ENCODE measurements around the gene TRIM5.

Gene TRIM5

GRCh38 chr11:5643585-5643984 is 41.3 kb downstream of the TRIM5 start:
- no peaks in the 10 kb centered on the region for H3K27me3 ChIP-seq (ENCODE audit: insufficient read depth, poor library complexity, severe bottlenecking)

GRCh38 chr11:5639953-5640352 is 44.9 kb downstream of the TRIM5 start:
- Histone ChIP-seq H3K27me3 (ENCODE audit: insufficient read depth, poor library complexity, severe bottlenecking) (no peaks in the 10 kb centered on the region), H3K4me3 (replicated peaks; ENCODE audit: insufficient read depth, low read length) (no peak overlapping the region), H3K27ac (replicated peaks) (no peak overlapping the region)
- TF ChIP-seq CTCF (IDR thresholded peaks at IDR 0.05; ENCODE audit: insufficient read depth, low read length): no peak
- TF ChIP-seq SPI1 (IDR thresholded peaks at IDR 0.05; ENCODE audit: borderline replicate concordance, low read depth): no peak
- TF ChIP-seq GABPA (IDR thresholded peaks at IDR 0.05; ENCODE audit: low read depth): no peak
- TF ChIP-seq POLR2AphosphoS5 (IDR thresholded peaks at IDR 0.05; ENCODE audit: low read depth): no peak
- no peak for TF ChIP-seq REST (IDR thresholded peaks at IDR 0.05; ENCODE audit: insufficient replicate concordance, low read depth)
- DNase-seq (ENCODE audit: low read depth in 1 of 2, low spot score in 1 of 2): no peak

More at GRCh38 chr11:5643585-5643984, 41.3 kb downstream of the TRIM5 start:
- Histone ChIP-seq H3K27ac (replicated peaks) (no peak overlapping the region), H3K4me3 (replicated peaks; ENCODE audit: insufficient read depth, low read length) (no peak overlapping the region)
- TF ChIP-seq GABPA (IDR thresholded peaks at IDR 0.05; ENCODE audit: low read depth): no peak
- DNase-seq (ENCODE audit: low read depth in 1 of 2, low spot score in 1 of 2): no peak

- Histone ChIP-seq H3K4me3 (replicated peaks; ENCODE audit: insufficient read depth, low read length) (no peak overlapping the region), H3K27ac (replicated peaks) (no peak overlapping the region), H3K27me3 (ENCODE audit: insufficient read depth, poor library complexity, severe bottlenecking) (no peaks in the 10 kb centered on the region)
- DNase-seq (ENCODE audit: low read depth in 1 of 2, low spot score in 1 of 2): no peak
- TF ChIP-seq POLR2AphosphoS5 (IDR thresholded peaks at IDR 0.05; ENCODE audit: low read depth): no peak
- TF ChIP-seq GABPA (IDR thresholded peaks at IDR 0.05; ENCODE audit: low read depth): no peak
- no peak for TF ChIP-seq CTCF (IDR thresholded peaks at IDR 0.05; ENCODE audit: insufficient read depth, low read length)
- TF ChIP-seq SPI1 (IDR thresholded peaks at IDR 0.05; ENCODE audit: borderline replicate concordance, low read depth): no peak
- no peak for TF ChIP-seq REST (IDR thresholded peaks at IDR 0.05; ENCODE audit: insufficient replicate concordance, low read depth)
These were observed 52.8 kb downstream of the TRIM5 start for GRCh38 chr11:5631969-5632635.

- Histone ChIP-seq H3K27ac (replicated peaks) (no peak overlapping the region), H3K4me3 (replicated peaks; ENCODE audit: insufficient read depth, low read length) (no peak overlapping the region), H3K27me3 (ENCODE audit: insufficient read depth, poor library complexity, severe bottlenecking) (no peaks in the 10 kb centered on the region)
- TF ChIP-seq CTCF (IDR thresholded peaks at IDR 0.05; ENCODE audit: insufficient read depth, low read length) (no peak), GABPA (IDR thresholded peaks at IDR 0.05; ENCODE audit: low read depth) (no peak), REST (IDR thresholded peaks at IDR 0.05; ENCODE audit: insufficient replicate concordance, low read depth) (no peak), SPI1 (IDR thresholded peaks at IDR 0.05; ENCODE audit: borderline replicate concordance, low read depth) (no peak), POLR2AphosphoS5 (IDR thresholded peaks at IDR 0.05; ENCODE audit: low read depth) (no peak)
- no peak for DNase-seq (ENCODE audit: low read depth in 1 of 2, low spot score in 1 of 2)
These were observed 53.5 kb downstream of the TRIM5 start for GRCh38 chr11:5631417-5631816.

All from HL-60 (cell line).